HG03159 (cell line): ENCODE results near the gene SPATA31D4.
"Not testable (repeated sequence)": the region's sequence is repeated elsewhere in the genome, so short reads cannot be mapped to it uniquely, and the experiment has no call there.

Experiments used
- ATAC-seq: cut with Tn5 transposase; IDR thresholded peaks from one replicate; pipeline ENCODE4 v1.9.1; 2021; ENCODE audit warnings: mild to moderate bottlenecking, moderate library complexity; ENCODE audit not compliant: unreplicated experiment

SPATA31D4 gene

GRCh38 chr9:81928305-81928704, at the start of gene SPATA31D4:
SPATA31D4 (plus strand) TSS chr9:81928428; CDS start chr9:81928514, 86 bp downstream.
- ATAC-seq = not testable (repeated sequence)

- ATAC-seq = no peak
Measured at GRCh38 chr9:81878530-81878929, 49.7 kb upstream of the SPATA31D4 start.

GRCh38 chr9:81879501-81879916, 48.7 kb upstream of the SPATA31D4 start:
- ATAC-seq = no peak

- ATAC-seq = no peak
Measured at GRCh38 chr9:81885602-81886001, 42.6 kb upstream of the SPATA31D4 start.

GRCh38 chr9:81886665-81887064, 41.6 kb upstream of the SPATA31D4 start:
- ATAC-seq = no peak

GRCh38 chr9:81890104-81890503, 38.1 kb upstream of the SPATA31D4 start:
- ATAC-seq = no peak

GRCh38 chr9:81892440-81892839, 35.8 kb upstream of the SPATA31D4 start:
- no peak for ATAC-seq

GRCh38 chr9:81893929-81894328, 34.3 kb upstream of the SPATA31D4 start:
- ATAC-seq = no peak

GRCh38 chr9:81894891-81895290, 33.3 kb upstream of the SPATA31D4 start:
- no peak for ATAC-seq

GRCh38 chr9:81896070-81896469, 32.2 kb upstream of the SPATA31D4 start:
- no peak for ATAC-seq

- no peak for ATAC-seq
Measured at GRCh38 chr9:81898851-81899250, 29.4 kb upstream of the SPATA31D4 start.

GRCh38 chr9:81902196-81902595, 26.0 kb upstream of the SPATA31D4 start:
- no peak for ATAC-seq

- no peak for ATAC-seq
Measured at GRCh38 chr9:81902626-81903025, 25.6 kb upstream of the SPATA31D4 start.

- ATAC-seq = no peak
Measured at GRCh38 chr9:81906671-81907070, 21.6 kb upstream of the SPATA31D4 start.

GRCh38 chr9:81912135-81912534, 16.1 kb upstream of the SPATA31D4 start:
- no peak for ATAC-seq

- ATAC-seq = no peak
Measured at GRCh38 chr9:81915801-81916505, 12.3 kb upstream of the SPATA31D4 start.

GRCh38 chr9:81918507-81918906, 9.7 kb upstream of the SPATA31D4 start:
- not testable (repeated sequence) for ATAC-seq

- ATAC-seq = not testable (repeated sequence)
Measured at GRCh38 chr9:81930147-81930546, 1.9 kb downstream of the SPATA31D4 start.

- not testable (repeated sequence) for ATAC-seq
Measured at GRCh38 chr9:81933547-81933946, 5.3 kb downstream of the SPATA31D4 start.

- not testable (repeated sequence) for ATAC-seq
Measured at GRCh38 chr9:81943393-81943792, 15.2 kb downstream of the SPATA31D4 start, which contains the start of gene SPATA31D3. SPATA31D3 (plus strand) TSS chr9:81943500; CDS start chr9:81943586, 86 bp downstream.

GRCh38 chr9:81948650-81949049, 20.4 kb downstream of the SPATA31D4 start:
- ATAC-seq = not testable (repeated sequence)

- ATAC-seq = no peak
Measured at GRCh38 chr9:81953096-81953495, 24.9 kb downstream of the SPATA31D4 start.

GRCh38 chr9:81955625-81956024, 27.4 kb downstream of the SPATA31D4 start:
- ATAC-seq = no peak
